H54 (cell line): ENCODE data around the gene SKIC2.
A peak's percentile ranks its signal among the peaks of the same experiment; 100 is the strongest.

Experiments
- DNase-seq: peaks from one replicate; pipeline ENCODE4 v3.0.0; 2011; ENCODE audit warnings: low spot score, mixed read lengths; ENCODE audit not compliant: insufficient read length
- FAIRE-seq: peaks from 3 replicates; lab custom pipeline; 2011; peaks lifted over from hg19 to GRCh38; lab: Jason Lieb, UNC
- POLR2A ChIP-seq: IDR thresholded peaks from 2 replicates; pipeline ENCODE4 v1.6.1; 2011; ENCODE audit warnings: low read depth, mild to moderate bottlenecking, low read length

The SKIC2 gene

GRCh38 chr6:31933537-31933936, 25.4 kb upstream of the SKIC2 start:
- TF ChIP-seq POLR2A: no peak
- DNase-seq: no peak
- FAIRE-seq: no peak

DNA sequence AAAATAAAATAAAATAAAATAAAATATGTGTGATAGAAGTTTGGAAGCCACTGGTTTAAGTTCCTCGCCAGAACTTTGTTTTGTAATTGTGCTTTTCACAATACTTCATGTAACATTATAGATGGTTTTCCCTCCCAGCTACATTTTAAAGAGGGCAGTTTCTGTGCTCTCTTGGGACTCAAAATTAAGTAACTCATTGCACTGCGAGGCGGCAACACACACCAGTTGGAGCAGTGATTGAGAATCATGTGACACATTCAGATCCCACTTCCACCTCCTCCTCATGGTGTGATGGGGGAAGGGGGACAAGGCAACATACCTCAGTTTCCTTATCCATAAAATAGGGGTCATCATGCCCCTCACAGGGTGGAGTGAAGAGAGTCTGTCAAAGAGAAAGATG, 24.0 kb upstream of the SKIC2 start:
- DNase-seq (no peak), FAIRE-seq (no peak)
- TF ChIP-seq POLR2A: no peak

GRCh38 chr6:31935823-31936222, 23.2 kb upstream of the SKIC2 start:
- DNase-seq (no peak), FAIRE-seq (no peak)
- no peak for TF ChIP-seq POLR2A

- DNase-seq (no peak), FAIRE-seq (no peak)
- TF ChIP-seq POLR2A: no peak
Measured at GRCh38 chr6:31940256-31940664, 18.7 kb upstream of the SKIC2 start.

GRCh38 chr6:31943742-31944141, 15.2 kb upstream of the SKIC2 start:
- DNase-seq: no peak
- no peak for TF ChIP-seq POLR2A
- FAIRE-seq: no peak

- FAIRE-seq (no peak), DNase-seq (no peak)
- no peak for TF ChIP-seq POLR2A
Measured at GRCh38 chr6:31945154-31945506, 13.8 kb upstream of the SKIC2 start.

GRCh38 chr6:31945507-31946369, 13.2 kb upstream of the SKIC2 start, which contains the start of gene CFB:
Gene CFB, plus strand, starts transcription at chr6:31946095. Its CDS starts 127 bp downstream, at chr6:31946222.
- FAIRE-seq (peak; percentile 64), DNase-seq (peak; percentile 96)
- TF ChIP-seq POLR2A: no peak

- no peak for TF ChIP-seq POLR2A
- DNase-seq (no peak), FAIRE-seq (no peak)
Measured at GRCh38 chr6:31946370-31946885, 12.5 kb upstream of the SKIC2 start.

DNA sequence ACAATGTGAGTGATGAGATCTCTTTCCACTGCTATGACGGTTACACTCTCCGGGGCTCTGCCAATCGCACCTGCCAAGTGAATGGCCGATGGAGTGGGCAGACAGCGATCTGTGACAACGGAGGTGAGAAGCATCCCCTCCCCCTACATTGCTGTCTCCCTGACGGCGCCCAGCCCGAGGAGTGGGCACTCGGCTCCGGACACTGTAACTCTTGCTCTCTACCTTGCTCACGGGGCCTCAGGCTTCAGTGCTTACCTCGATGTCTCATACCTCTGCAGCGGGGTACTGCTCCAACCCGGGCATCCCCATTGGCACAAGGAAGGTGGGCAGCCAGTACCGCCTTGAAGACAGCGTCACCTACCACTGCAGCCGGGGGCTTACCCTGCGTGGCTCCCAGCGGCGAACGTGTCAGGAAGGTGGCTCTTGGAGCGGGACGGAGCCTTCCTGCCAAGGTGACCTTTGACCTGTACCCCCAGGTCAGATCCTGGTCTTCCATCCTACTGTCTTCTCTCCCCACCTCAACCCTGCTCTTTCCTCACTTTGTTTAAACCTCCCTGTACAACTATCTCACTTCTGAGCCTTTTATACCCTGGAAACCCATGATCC, 11.8 kb upstream of the SKIC2 start:
- FAIRE-seq: no peak
- TF ChIP-seq POLR2A: no peak
- DNase-seq: no peak

DNA sequence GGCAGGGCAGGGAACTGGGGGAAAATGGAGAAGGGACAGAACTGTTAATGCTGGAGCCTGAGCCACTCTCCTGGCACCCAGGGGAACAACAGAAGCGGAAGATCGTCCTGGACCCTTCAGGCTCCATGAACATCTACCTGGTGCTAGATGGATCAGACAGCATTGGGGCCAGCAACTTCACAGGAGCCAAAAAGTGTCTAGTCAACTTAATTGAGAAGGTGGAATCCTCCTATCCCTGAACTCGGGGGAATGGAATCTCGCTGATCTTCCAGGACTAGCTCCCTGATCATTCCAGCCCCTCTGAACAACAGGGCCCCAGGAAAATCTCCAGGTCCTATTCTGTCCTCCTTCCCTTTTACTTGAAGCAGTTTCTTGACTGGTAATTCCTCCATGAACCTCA, 11.1 kb upstream of the SKIC2 start:
- no peak for FAIRE-seq
- TF ChIP-seq POLR2A: no peak
- DNase-seq: no peak

- TF ChIP-seq POLR2A: no peak
Measured at GRCh38 chr6:31948306-31948705, 10.7 kb upstream of the SKIC2 start.

GRCh38 chr6:31948753-31949413, 10.1 kb upstream of the SKIC2 start:
- no peak for FAIRE-seq
- TF ChIP-seq POLR2A: no peak
- peak; percentile 46 for DNase-seq

More at GRCh38 chr6:31948306-31948705, 10.7 kb upstream of the SKIC2 start:
- DNase-seq (no peak), FAIRE-seq (no peak)

- DNase-seq (no peak), FAIRE-seq (no peak)
- no peak for TF ChIP-seq POLR2A
Measured at GRCh38 chr6:31949926-31950548, 8.9 kb upstream of the SKIC2 start.
